ENCODE data around the gene CD70. TPM values are rescaled to one million over a fixed set of nuclear protein-coding genes. Genes with fewer than 3 reads are reported as not detected.

CD70 gene
- total RNA-seq, 4 donors from 2014 or later, result not detected

DNA sequence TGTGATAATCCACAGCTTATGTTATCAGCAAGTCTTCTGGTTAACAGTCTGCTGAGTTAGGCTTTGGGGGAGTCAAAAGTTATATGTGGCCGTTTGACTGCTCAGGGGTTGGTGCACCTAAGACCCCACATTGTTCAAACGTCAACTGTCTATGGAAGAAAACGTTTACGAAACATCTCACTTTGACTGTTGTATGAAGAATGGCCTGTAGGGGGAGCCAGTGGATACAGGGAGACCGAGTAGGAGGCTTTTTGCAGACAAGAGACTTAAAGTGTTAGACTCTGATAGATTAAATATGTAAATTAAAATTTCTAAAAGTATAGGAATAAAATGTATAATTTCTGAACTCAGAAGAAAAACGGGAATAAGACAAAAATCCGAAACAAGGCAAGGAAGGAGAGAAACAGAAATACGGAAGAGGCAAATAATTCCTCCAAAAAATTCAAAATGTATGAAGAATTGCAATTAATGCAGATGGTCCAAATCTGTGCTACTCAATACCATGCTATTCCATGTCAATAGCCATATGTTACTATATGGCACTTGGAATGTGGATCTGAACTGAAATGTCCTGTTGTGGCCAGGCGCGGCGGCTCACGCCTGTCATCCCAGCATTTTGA, 41.2 kb upstream of the CD70 start:
- DNase-seq (peak; percentile 24 to 33), ATAC-seq (no peak)
- intact Hi-C loops (cut with DNase I; ENCODE audit: low total_unique reads) (loop anchor here (5.0 kb wide), 1 partner anchor 230 kb away; no protein-coding TSS in a partner anchor), in situ Hi-C loops (cut with MboI; ENCODE audit: low sequenced_read_pairs in 4 of 4) (loop anchor here in 3 of 4 donors (5.0 to 25.0 kb wide), 3 partner anchors 117 to 235 kb away; no protein-coding TSS in a partner anchor)
- H3K36me3 ChIP-seq, result no peaks in the 10 kb centered on the region
- peaks cover 0 to 2% (median 0%) of the 10 kb centered on the region in 3 donors for H3K27me3 ChIP-seq
- H3K4me1 ChIP-seq, result no peaks in the 10 kb centered on the region
- no peak overlapping the region for H3K4me3 ChIP-seq
- H3K9me3 ChIP-seq, result no peaks in the 10 kb centered on the region
- no peak overlapping the region for H3K27ac ChIP-seq
- TF ChIP-seq CTCF (IDR thresholded peaks at IDR 0.05 in 4 of 5, conservative IDR thresholded peaks at IDR 0.05 in 1 of 5) (peak; percentile 52 to 79 (median 65)), POLR2A (IDR thresholded peaks at IDR 0.05) (no peak)

DNA sequence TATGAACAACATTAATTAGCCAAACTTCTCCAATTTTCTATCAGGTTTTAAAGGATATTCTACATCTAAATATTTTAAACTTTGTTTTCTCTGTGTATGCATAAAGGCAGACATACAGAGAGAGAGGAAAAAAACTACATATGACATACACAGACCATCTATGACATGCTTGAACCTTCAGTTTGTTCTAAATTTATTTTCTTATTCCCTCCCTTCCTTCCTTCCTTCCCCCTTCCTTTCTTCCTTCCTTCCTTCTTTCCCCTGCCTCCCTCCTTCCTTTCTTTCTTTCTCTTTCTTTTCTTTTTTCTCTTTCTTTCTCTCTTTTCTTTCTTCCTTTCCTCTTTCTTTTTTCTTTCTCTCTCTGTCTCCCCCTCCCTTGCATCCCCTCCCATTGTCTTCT, 35.8 kb upstream of the CD70 start:
- DNase-seq, result no peak
- H3K4me1 ChIP-seq, result no peaks in the 10 kb centered on the region
- H3K4me3 ChIP-seq, result no peak overlapping the region
- H3K27me3 ChIP-seq, result peaks cover 0 to 2% (median 0%) of the 10 kb centered on the region in 3 donors
- no peak overlapping the region for H3K27ac ChIP-seq
- intact Hi-C loops (cut with DNase I; ENCODE audit: low total_unique reads), result no loop called here
- no peaks in the 10 kb centered on the region for H3K9me3 ChIP-seq
- ATAC-seq, result no peak
- TF ChIP-seq CTCF (IDR thresholded peaks at IDR 0.05 in 4 of 5, conservative IDR thresholded peaks at IDR 0.05 in 1 of 5) (no peak), POLR2A (IDR thresholded peaks at IDR 0.05) (no peak)
- no peaks in the 10 kb centered on the region for H3K36me3 ChIP-seq
- in situ Hi-C loops (cut with MboI; ENCODE audit: low sequenced_read_pairs in 4 of 4), result loop anchor here in 3 of 4 donors (10.0 to 25.0 kb wide), 2 partner anchors 102 to 236 kb away; no protein-coding TSS in a partner anchor

DNA sequence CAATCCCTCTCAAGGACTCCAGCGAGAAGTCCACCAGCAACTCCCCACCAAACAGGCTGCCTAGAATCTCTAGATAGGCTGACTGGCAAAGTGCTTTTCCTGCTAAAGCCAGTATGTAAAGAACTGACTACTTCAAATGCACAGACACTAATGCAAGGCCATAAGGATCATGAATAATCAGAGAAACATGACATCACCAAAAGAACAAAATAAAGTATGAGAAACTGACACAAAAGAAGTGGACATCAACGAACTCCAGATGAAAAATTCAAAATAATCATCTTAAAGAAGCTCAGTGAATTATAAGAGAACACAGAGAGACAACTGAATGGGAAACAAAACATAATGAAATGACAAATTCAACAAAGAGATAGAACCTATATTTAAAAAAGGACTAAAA, 26.4 kb upstream of the CD70 start:
- intact Hi-C loops (cut with DNase I; ENCODE audit: low total_unique reads), result no loop called here
- H3K27me3 ChIP-seq, result peaks cover 0 to 9% (median 0%) of the 10 kb centered on the region in 3 donors
- ATAC-seq, result no peak

GRCh38 chr19:6616011-6616410, 25.1 kb upstream of the CD70 start:
- intact Hi-C loops (cut with DNase I; ENCODE audit: low total_unique reads) (no loop called here), in situ Hi-C loops (cut with MboI; ENCODE audit: low sequenced_read_pairs in 4 of 4) (no loop called here)
- TF ChIP-seq POLR2A (IDR thresholded peaks at IDR 0.05) (no peak), CTCF (IDR thresholded peaks at IDR 0.05 in 4 of 5, conservative IDR thresholded peaks at IDR 0.05 in 1 of 5) (no peak)
- peaks cover 0 to 16% (median 3%) of the 10 kb centered on the region in 3 donors for H3K27me3 ChIP-seq
- no peaks in the 10 kb centered on the region for H3K9me3 ChIP-seq
- ATAC-seq (no peak), DNase-seq (no peak)
- no peak overlapping the region for H3K27ac ChIP-seq
- H3K4me1 ChIP-seq, result no peaks in the 10 kb centered on the region
- H3K4me3 ChIP-seq, result no peak overlapping the region
- H3K36me3 ChIP-seq, result no peaks in the 10 kb centered on the region

More for the DNA sequence above, 26.4 kb upstream of the CD70 start:
- Histone ChIP-seq H3K4me1 (no peaks in the 10 kb centered on the region), H3K9me3 (no peaks in the 10 kb centered on the region), H3K27ac (no peak overlapping the region), H3K36me3 (no peaks in the 10 kb centered on the region), H3K4me3 (no peak overlapping the region)
- no peak for TF ChIP-seq CTCF (IDR thresholded peaks at IDR 0.05 in 4 of 5, conservative IDR thresholded peaks at IDR 0.05 in 1 of 5)
- TF ChIP-seq POLR2A (IDR thresholded peaks at IDR 0.05), result no peak
- in situ Hi-C loops (cut with MboI; ENCODE audit: low sequenced_read_pairs in 4 of 4), result no loop called here
- DNase-seq, result no peak

All from gastrocnemius medialis (tissue), 4 donors.